WI38 (cell line): ENCODE data around the gene CFAP53.

Source experiments
- H3K4me3 ChIP-seq: 2 replicates; pipeline ENCODE4 v1.5.1; 2011; ENCODE audit warnings: low read depth, mild to moderate bottlenecking, control low read depth, low read length
- CTCF ChIP-seq: IDR thresholded peaks from 2 replicates; pipeline ENCODE4 v1.5.1; 2012; ENCODE audit warnings: low read depth, mild to moderate bottlenecking, control low read depth, low read length

Gene CFAP53

GRCh38 chr18:50282521-50283335, 16.4 kb upstream of the CFAP53 start:
- TF ChIP-seq CTCF, result no peak
- no peak overlapping the region for H3K4me3 ChIP-seq

GRCh38 chr18:50281972-50282520, 15.8 kb upstream of the CFAP53 start:
- TF ChIP-seq CTCF, result no peak
- peak overlapping the region; percentile 99 for H3K4me3 ChIP-seq

- H3K4me3 ChIP-seq, result peak within 1 kb of the TSS; percentile 99
- TF ChIP-seq CTCF, result 0 out of 2 replicates have a peak, but pooled peaks have one; percentile 0
Observed at GRCh38 chr18:50281295-50281971, 15.1 kb upstream of the CFAP53 start, which contains the start of gene MBD1. Gene MBD1, minus strand, starts transcription at chr18:50281523. Its CDS starts 1,531 bp downstream, at chr18:50279992.

GRCh38 chr18:50280707-50281294, 14.5 kb upstream of the CFAP53 start:
- TF ChIP-seq CTCF, result no peak
- H3K4me3 ChIP-seq, result peak overlapping the region; percentile 99

GRCh38 chr18:50279752-50280151, 13.5 kb upstream of the CFAP53 start:
- peak overlapping the region; percentile 99 for H3K4me3 ChIP-seq
- no peak for TF ChIP-seq CTCF

GRCh38 chr18:50277942-50278341, 11.6 kb upstream of the CFAP53 start:
- no peak overlapping the region for H3K4me3 ChIP-seq
- no peak for TF ChIP-seq CTCF

GRCh38 chr18:50276452-50276851, 10.2 kb upstream of the CFAP53 start:
- no peak overlapping the region for H3K4me3 ChIP-seq
- no peak for TF ChIP-seq CTCF
